Raji (cell line): ENCODE results near the gene MCOLN2.

ENCODE experiments used
- POLR2A ChIP-seq: IDR thresholded peaks from 2 replicates; pipeline ENCODE4 v1.6.1; 2011; ENCODE audit warnings: low read depth, low read length, control low read depth; ENCODE audit not compliant: insufficient read depth

The MCOLN2 gene

DNA sequence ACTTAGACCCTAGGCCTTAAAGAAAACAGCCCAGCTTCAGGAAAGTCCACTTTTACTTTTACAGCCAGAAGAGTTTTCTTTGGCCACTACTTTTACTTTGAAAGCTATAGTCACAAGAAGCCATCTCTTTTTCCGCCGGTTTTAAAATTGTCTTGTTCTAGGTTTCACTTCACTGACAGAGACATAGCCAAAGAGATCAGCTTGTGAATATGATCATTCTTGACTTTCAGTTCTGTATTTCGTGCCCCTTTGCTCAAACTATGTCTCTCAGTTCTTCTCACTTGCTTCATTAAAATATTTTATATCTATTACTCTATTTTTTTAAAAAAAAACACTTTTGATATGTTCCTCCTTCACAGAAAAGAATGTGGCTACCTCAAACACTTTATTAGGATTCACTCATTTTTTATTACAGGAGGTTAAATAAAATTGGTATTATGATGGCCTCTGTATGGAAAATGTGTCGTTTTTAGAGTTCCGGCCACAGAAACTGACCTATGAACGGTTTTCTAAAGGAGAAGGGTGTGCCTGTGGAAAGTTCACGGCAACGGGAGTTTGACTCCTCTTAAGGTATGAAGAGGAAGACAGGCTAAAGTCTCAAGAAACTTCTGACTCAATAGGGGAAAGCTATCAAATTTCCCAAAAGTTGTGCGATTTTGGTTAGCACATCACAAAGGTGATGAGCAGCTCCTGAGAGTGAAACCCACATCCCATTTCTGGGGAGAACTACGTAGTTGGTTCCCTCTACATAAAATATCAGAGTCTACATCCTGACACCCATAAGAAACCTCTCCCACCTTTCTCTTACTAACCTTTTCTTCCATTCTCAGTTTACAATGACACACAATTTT is 1.2 kb downstream of the MCOLN2 start:
- no peak for TF ChIP-seq POLR2A

GRCh38 chr1:84991097-84991920 is 5.6 kb downstream of the MCOLN2 start:
- TF ChIP-seq POLR2A = no peak

DNA sequence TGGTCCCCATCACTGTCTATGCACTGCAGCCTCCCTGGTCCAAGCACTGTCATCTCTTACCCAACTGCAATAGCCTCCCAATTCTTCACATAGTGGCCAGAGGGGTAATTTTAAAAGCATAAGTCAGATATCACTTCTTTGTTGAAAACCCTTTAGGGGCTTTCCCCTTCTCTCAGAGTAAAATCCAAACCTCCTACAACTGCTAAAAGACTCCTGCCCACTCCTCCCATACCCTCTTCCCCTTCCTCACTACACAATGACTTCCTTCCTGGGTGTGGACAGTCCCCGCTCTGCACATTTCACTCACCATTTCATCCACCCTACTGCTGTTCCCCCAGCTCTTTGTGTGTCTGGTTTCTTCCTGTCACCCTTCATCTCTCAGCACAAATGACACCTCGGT is 8.3 kb downstream of the MCOLN2 start:
- TF ChIP-seq POLR2A = no peak

DNA sequence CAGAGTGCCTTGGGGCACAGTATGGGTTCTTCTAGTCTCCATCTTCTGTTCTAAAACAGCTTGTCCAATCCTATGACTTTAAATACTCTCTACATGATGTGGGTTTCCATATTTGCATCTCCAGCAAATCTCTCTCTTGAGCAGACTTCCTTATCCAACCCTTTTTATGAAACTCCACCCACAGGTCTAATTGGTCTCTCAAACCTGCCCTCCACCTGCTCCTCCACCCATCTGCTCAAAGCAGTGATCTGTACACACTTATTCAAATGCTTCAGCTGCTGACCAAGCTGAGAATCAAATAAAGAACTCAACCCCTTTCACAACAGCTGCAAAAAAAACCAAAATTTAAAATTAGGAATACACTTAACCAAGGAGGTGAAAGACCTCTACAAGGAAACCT is 11.5 kb downstream of the MCOLN2 start:
- no peak for TF ChIP-seq POLR2A

DNA sequence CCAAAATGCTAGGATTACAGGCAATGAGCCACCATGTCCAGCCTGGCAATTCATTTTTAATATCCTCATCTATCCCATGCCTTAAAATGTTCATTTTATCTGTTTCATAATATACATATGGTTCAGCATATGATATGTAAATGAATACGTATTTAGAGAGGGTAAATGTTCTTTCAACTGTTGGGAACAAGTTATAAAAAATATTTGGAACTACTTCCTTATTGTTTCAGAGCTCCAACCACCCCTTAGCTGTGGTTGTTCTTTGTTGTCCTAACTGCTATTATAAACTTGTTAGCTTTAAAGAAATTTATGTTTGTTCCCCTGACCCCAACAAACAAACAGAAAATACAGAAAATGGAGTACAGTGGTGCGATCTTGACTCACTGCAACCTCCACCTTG is 14.5 kb downstream of the MCOLN2 start:
- no peak for TF ChIP-seq POLR2A

- no peak for TF ChIP-seq POLR2A
These were observed 21.9 kb downstream of the MCOLN2 start for GRCh38 chr1:84975035-84975434.

DNA sequence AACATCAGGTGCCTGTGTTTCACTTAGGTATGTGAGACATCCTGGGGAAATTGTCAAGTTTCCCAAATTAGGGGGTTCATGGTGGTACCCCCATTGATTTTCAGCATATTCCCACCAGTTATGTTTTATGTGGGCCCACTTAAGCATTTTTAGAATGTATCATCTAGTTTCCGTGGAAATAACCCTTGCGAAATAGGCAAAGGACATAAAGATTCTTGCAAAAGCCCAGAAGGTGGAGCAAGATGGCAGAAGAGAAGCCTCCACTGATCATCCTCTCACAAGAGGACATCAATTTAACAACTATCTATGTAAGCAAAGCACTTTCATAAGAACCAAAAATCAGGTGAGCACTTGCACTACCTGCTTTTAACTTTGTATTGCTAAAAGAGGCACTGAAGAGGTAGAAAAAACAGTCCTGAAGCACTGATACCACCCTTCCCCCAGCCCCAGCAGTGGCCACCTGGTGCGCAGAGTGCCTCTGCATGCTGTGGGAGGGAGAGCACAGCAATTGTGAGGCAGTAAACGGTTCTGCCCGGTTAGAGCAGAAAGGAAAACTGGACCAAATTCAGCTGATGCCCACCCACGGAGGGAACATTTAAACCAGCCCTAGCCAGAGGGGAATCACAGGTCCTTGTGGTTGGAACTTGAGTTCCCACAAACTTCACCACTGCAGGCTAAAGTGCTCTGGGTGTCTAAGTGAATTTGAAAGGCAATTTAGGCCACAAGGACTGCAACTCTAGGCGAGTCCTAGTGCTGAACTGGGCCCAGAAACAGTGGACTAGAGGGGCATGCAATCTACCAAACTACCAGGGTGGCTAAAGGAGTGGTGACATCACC is 23.2 kb downstream of the MCOLN2 start:
- no peak for TF ChIP-seq POLR2A

GRCh38 chr1:84972377-84972987 is 24.4 kb downstream of the MCOLN2 start:
- no peak for TF ChIP-seq POLR2A

GRCh38 chr1:84971957-84972356 is 25.0 kb downstream of the MCOLN2 start:
- TF ChIP-seq POLR2A = no peak

DNA sequence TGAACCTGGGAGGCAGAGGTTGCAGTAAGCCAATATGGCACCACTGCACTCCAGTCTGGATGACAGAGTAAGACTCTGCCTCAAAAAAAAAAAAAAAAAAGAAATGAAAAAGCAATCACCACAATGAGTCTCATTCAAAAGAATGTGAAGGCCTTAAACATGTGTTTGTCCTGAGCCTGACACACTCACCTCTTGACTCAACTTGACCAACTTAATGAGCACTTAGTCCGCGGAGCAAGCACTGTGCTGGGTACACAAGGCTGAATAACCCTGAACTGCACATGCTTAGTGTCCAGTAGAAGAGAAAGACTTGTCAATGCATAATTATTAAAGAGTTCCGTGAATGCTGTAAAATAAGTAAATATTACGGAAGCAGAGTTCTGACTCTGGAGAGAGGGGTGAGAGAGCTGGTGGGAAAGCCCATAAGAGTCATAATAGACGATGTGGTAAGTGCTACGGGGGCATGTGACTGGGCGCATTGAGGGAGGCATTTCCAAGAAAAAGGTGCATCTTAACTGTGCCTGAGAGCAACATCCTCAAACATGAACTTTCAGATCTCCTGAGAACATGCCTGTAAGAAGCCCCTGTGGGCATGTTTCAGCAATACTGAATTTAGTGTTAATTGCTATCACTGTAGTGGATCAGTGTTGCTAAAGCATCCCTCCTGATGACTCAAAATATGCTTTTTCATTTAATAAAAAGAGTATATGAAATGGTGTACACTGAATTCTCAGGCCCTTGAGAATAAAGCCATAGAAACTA is 27.2 kb downstream of the MCOLN2 start:
- no peak for TF ChIP-seq POLR2A

- TF ChIP-seq POLR2A = no peak
These were observed 28.0 kb downstream of the MCOLN2 start for GRCh38 chr1:84968865-84969264.

DNA sequence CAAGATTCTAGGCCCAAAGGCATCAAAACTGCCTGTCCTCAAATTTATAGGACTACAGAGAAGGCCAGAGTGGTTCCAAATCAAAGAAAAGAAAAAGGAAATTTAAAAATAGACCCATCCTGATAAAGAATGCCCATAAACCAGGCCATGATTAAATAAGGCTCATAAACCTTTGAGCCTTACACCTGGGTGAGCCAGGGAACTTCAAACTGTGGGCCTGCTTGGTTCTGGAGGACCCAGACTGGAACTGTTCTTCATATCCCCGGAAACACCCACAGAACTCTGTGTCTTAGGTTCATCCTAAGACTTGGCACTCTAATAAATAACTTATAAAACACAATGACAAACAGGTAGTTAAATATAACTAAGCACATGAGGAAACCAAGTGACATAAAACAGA is 28.8 kb downstream of the MCOLN2 start:
- TF ChIP-seq POLR2A = no peak

DNA sequence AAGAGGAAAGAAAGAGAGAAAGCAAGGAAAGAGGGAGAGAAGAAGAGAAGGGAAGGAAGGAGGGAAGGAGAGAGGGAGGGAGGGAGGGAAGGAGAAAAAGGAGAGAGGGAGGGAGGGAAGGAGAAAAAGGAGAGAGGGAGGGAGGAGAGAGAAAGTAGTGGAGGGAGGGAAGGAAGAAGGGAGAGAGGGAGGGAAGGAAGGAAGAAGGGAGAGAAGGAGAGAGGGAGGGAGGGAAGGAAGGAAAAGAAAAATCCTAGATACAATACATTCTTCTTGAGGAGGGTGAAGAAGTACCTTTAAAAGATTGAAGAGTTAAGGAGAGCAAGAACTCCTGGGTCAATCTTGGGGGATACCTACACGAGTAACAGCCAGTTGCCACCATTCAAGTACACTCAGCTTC is 29.2 kb downstream of the MCOLN2 start:
- no peak for TF ChIP-seq POLR2A

- TF ChIP-seq POLR2A = no peak
These were observed 33.9 kb downstream of the MCOLN2 start for GRCh38 chr1:84963021-84963420.
